HFFc6 (cell line): ENCODE data around the gene SLC27A6. TPM values are rescaled to one million over a fixed set of nuclear protein-coding genes. Genes with fewer than 3 reads are reported as not detected.

Experiments used
- DNase-seq: peaks from one replicate; pipeline ENCODE4 v3.0.0-alpha.2; 2018
- H3K27ac Mint-ChIP-seq: 2 replicates; pipeline ENCODE4 v1.8.0; 2020; ENCODE audit warnings: mild to moderate bottlenecking, mixed read lengths
- H3K27me3 Mint-ChIP-seq: 2 replicates; pipeline ENCODE4 v1.8.0; 2021; ENCODE audit warnings: mild to moderate bottlenecking, moderate library complexity, mixed read lengths; ENCODE audit not compliant: insufficient read depth
- H3K36me3 Mint-ChIP-seq: 2 replicates; pipeline ENCODE4 v1.8.0; 2021; ENCODE audit warnings: low read depth, mixed read lengths
- H3K4me1 Mint-ChIP-seq: 2 replicates; pipeline ENCODE4 v1.8.0; 2020; ENCODE audit warnings: low read depth, mixed read lengths
- H3K4me3 Mint-ChIP-seq: 2 replicates; pipeline ENCODE4 v1.8.0; 2020; ENCODE audit warnings: mild to moderate bottlenecking, moderate library complexity, mixed read lengths
- H3K9me3 Mint-ChIP-seq: 2 replicates; pipeline ENCODE4 v1.8.0; 2020; ENCODE audit warnings: mild to moderate bottlenecking, mixed read lengths
- total RNA-seq, 6 experiments: library from RNA; stranded (reverse); fragmentation: NEBNext Ultra II Directional; extraction: Animal tissue kit (Norgen Biotek cat#: 25700); gene quantifications; 2 replicates in 1 of 6; 3 replicates in 5 of 6; pipeline ENCODE4 v1.2.3, GENCODE V29; 2021
- TF ChIP-seq, protein P1 (sequence below): fragments of 200-600 bp; sonication (generic); IDR thresholded peaks from 2 replicates; pipeline ENCODE4 v1.5.0; 2021; ENCODE audit warnings: antibody characterized with exemption, mild to moderate bottlenecking

The SLC27A6 gene
- total RNA-seq, 6 experiments from 2014 or later = 0.09 to 0.11 TPM; not detected in 4

DNA sequence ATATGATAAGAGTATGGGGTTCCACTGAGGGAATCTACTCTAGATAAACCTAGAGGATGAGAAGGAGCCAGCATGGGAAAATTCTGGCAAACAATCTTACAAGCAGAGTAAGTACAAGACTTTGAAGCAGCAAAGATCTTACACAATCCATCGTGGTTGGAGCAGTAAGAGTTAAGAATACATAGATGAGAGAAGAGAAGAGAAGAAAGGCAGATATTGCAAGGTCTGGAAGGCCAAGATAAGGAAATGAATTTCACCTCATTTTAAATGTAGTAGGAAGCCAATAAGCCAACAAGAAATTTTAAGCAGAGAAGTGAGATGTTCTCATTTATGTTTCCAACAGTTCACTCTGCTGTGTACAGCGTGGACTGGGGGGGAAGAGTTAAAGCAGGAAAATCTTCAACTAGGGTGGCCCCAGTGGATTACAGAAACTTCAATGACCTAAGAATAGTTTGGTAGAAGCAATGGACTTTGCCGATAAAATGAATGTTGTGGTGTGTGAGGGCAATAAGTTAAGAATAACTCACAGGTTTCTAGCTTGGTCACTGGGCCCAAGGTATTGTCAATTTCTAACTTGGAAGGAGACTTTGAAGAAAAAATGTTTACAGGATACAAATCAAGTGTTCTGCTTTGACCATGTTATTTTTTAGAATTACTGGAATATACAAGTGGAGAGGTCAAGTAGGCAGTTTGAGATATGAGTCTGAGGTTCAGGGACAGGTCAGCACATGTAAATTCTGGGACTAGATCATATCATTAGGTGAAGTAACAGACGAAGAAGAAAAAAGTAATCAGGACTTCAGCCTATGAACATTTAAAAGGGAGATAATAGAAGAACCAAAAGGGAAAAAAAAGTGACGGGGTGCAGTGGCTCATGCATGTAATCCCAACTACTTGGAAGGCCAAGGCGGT, 117.2 kb downstream of the SLC27A6 start:
- no peaks in the 10 kb centered on the region; the same call in 1 of the 2 replicates for H3K27me3 Mint-ChIP-seq
- no peaks in the 10 kb centered on the region for H3K4me1 Mint-ChIP-seq
- TF ChIP-seq, protein P1, sequence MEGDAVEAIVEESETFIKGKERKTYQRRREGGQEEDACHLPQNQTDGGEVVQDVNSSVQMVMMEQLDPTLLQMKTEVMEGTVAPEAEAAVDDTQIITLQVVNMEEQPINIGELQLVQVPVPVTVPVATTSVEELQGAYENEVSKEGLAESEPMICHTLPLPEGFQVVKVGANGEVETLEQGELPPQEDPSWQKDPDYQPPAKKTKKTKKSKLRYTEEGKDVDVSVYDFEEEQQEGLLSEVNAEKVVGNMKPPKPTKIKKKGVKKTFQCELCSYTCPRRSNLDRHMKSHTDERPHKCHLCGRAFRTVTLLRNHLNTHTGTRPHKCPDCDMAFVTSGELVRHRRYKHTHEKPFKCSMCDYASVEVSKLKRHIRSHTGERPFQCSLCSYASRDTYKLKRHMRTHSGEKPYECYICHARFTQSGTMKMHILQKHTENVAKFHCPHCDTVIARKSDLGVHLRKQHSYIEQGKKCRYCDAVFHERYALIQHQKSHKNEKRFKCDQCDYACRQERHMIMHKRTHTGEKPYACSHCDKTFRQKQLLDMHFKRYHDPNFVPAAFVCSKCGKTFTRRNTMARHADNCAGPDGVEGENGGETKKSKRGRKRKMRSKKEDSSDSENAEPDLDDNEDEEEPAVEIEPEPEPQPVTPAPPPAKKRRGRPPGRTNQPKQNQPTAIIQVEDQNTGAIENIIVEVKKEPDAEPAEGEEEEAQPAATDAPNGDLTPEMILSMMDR = no peak

More for the DNA sequence above, 117.2 kb downstream of the SLC27A6 start:
- H3K9me3 Mint-ChIP-seq = no peaks in the 10 kb centered on the region
- H3K36me3 Mint-ChIP-seq = no peaks in the 10 kb centered on the region
- no peak for DNase-seq
- H3K4me3 Mint-ChIP-seq = no peak overlapping the region
- H3K27ac Mint-ChIP-seq = no peak overlapping the region

Other genes starting within 250 kb of the SLC27A6 start
- 1 to 10 TPM; 6.7 to 9.0 (median 8.2) TPM for gene ISOC1, start 129.3 kb downstream of the SLC27A6 start, total RNA-seq